Omental fat pad (tissue), 4 donors: Measurements from ENCODE around the gene PKP4. TPM values are rescaled to one million over a fixed set of nuclear protein-coding genes. Genes with fewer than 3 reads are reported as not detected.

Experiments
- ATAC-seq: fragments of 150-250 bp; one replicate; pipeline ENCODE4 v1.9.1; 2016; ENCODE audit warnings: mild to moderate bottlenecking, moderate library complexity; ENCODE audit not compliant: low FRiP score
- DNase-seq: peaks from one replicate; pipeline ENCODE4 v3.0.0-alpha.2; 2019; ENCODE audit warnings: low spot score
- total RNA-seq, 4 donors: library from RNA; depleted of rRNA; stranded (reverse); fragments of >200 nt; gene quantifications; one replicate each; pipeline ENCODE4 v1.1.0, GENCODE V29; 2016
- TF ChIP-seq, protein P1 (sequence below), 3 donors: fragments of 450-650 bp; IDR thresholded peaks; one replicate each; pipeline ENCODE4 v1.5.1; 2016 to 2017; ENCODE audit warnings: antibody characterized with exemption in 3 of 3, mild to moderate bottlenecking in 3 of 3, moderate library complexity in 2 of 3

The PKP4 gene
- total RNA-seq, 4 donors from 2014 or later: 25.8 to 96.9 (median 56.2) TPM

GRCh38 chr2:158603205-158603604 lies 146.5 kb downstream of the PKP4 start:
- TF ChIP-seq, protein P1, sequence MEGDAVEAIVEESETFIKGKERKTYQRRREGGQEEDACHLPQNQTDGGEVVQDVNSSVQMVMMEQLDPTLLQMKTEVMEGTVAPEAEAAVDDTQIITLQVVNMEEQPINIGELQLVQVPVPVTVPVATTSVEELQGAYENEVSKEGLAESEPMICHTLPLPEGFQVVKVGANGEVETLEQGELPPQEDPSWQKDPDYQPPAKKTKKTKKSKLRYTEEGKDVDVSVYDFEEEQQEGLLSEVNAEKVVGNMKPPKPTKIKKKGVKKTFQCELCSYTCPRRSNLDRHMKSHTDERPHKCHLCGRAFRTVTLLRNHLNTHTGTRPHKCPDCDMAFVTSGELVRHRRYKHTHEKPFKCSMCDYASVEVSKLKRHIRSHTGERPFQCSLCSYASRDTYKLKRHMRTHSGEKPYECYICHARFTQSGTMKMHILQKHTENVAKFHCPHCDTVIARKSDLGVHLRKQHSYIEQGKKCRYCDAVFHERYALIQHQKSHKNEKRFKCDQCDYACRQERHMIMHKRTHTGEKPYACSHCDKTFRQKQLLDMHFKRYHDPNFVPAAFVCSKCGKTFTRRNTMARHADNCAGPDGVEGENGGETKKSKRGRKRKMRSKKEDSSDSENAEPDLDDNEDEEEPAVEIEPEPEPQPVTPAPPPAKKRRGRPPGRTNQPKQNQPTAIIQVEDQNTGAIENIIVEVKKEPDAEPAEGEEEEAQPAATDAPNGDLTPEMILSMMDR (IDR thresholded peaks at IDR 0.05): no peak
- DNase-seq (no peak), ATAC-seq (no peak)

DNA sequence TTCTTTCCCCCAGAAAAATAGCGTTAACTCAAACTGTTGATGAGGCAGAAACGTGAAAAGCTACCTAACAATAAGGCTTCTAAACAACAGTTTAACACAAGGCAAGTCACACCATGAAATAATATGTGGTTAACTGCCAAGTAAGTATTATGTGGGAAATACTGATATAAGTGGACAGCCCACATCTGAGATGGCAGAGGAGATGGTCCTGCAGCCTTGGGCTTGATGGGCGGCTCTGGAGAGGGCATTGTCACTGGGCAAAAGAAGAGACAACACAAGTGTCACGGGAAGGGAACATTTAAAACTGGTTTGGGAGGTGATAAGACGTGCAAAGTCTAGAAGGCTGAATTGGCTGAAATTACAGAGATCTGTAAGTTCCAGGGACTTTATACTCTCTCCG lies 147.2 kb downstream of the PKP4 start:
- ATAC-seq (no peak), DNase-seq (no peak)
- TF ChIP-seq, protein P1 (IDR thresholded peaks at IDR 0.05): no peak

DNA sequence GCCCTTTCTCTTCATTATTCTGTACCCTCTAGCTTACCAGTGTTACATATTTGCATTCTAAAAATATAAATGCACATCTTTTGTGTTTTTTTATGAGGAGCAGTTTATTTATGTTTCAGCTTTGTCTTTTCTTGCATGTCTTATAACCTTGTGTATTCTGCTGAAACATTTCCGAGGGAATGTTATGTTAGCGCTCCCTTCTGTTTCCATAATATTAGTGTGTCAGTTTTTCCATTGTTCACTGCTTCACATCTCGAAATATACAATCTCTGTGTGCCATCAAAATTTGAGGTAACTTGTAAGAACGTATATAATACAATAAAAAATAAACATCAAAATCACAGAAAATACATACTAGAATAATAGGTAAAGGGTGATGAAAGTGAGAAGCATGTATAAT lies 153.3 kb downstream of the PKP4 start:
- TF ChIP-seq, protein P1 (IDR thresholded peaks at IDR 0.05): no peak
- ATAC-seq (no peak), DNase-seq (no peak)

DNA sequence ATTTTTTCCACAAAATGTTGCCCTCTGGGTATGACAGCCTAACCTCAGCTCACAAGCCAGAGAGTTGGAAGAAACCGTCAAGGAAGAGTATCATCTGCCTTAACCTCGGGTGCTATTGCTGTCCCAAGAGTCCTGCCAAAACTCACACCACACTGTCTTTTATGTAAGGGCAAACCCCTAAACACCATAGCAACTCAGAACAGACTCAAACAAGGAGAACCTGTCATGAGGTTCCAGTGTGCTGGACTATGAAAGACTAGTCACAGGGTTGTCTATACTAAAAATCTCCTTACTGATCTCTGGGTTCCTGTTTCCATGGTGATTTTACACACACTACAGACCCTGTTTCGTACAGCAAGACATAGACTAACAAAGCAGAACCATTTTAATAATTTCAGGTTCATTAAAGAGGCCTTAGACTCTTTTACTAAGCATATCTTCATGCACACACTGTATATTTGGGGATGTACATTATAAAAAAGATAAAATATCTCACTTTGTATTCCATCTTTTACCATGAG lies 159.8 kb downstream of the PKP4 start:
- DNase-seq (no peak), ATAC-seq (no peak)
- TF ChIP-seq, protein P1 (IDR thresholded peaks at IDR 0.05): no peak

DNA sequence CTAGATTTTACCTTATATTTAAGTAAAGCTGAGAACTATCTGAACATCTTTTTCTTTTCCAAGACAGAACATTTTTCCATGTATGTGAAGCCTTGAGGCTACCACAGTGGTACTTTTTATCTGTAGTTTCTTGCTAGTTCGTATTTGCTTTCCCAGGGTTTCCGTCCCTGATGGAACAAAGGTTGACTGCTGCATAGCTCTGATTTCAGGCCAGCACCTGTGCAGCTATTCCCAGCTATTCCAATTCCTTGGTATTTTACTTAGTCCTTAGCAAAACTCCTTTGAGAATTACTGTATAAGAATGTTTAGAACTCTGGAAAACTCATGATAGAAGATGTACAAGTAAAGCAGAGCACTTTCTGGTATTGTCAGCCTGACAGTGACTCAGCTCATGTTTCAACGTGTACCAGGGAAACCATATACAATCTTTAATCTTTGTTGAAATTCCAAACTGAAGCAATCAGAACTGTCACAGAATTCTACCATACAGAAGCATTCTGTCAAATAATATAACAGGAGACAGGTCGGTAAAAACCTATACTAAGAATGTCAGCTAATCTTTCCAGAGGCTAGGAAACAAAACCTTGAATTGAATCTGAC lies 162.2 kb downstream of the PKP4 start:
- no peak for ATAC-seq
- no peak for DNase-seq

GRCh38 chr2:158619496-158619895 lies 162.7 kb downstream of the PKP4 start:
- TF ChIP-seq, protein P1 (IDR thresholded peaks at IDR 0.05): no peak
- ATAC-seq (no peak), DNase-seq (no peak)

More for the DNA sequence above, 162.2 kb downstream of the PKP4 start:
- TF ChIP-seq, protein P1 (IDR thresholded peaks at IDR 0.05): no peak

GRCh38 chr2:158620656-158621055 lies 163.9 kb downstream of the PKP4 start:
- TF ChIP-seq, protein P1 (IDR thresholded peaks at IDR 0.05): no peak
- DNase-seq (no peak), ATAC-seq (no peak)
